NCI-H2171 treated with DMSO at 0.1 percent for 48 hours (cell line): ENCODE measurements around the gene DYRK1A.
"Not testable (repeated sequence)": the region's sequence is repeated elsewhere in the genome, so short reads cannot be mapped to it uniquely, and the experiment has no call there.

Experiments used
- DNase-seq: peaks from one replicate; lab custom pipeline; 2025; lab: John Stamatoyannopoulos, UW

DYRK1A gene

DNA sequence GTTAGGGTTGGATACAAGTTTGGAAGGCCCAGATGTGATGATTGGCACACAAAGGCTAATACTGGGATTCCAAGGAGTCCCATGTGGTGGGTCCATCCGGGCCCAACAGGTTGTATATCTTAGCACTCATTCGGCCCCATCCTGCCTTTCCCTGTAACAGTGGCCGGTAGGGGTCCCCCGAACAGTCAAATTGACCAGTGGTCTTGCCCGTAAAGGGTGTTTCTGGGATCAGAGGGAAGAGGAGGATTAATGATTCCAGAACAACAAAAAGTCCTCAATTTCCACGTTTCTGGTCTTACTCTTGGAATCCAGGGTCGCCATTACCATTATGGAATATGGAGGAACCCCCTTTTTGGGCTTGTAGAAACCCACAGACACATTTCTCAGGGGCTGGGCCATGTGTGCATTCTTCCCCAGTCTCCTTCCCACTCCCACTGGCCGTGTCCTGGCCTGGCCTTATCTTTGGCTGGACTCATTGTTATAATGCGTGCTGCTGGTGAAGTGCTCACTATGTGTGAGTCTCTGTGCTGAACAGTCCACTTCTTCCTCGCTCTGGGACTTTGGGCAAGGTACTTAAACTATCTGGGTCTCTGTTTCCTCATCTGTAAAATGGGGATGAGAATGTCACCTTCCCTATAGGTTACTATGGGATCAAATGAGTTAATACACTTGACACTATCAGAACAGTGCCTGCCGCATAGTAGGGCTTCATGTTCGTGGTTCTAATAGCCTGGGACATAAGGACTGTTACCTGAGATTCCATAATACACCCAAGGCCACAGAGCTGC is 161.8 kb downstream of the DYRK1A start:
- no peak for DNase-seq

DNA sequence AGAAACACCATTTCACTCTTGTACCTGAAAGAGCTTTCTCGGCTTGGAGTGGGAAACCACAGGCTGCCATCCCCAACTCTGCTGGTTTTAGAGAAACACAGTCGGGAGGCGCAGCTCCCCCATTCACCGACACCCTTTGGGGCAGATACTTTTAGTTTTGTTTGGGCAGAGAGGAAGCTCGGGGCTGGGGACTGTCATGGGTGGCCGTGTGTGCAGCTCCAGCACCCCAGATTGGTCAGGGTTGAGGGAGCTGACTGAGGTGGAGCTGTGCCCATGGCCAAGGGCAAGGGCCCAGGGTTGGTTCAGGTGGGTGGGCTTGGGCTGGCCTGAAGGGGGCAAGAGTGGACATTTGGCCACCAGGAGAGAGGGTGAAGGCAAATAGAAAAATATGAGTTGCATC is 163.1 kb downstream of the DYRK1A start:
- DNase-seq: no peak

DNA sequence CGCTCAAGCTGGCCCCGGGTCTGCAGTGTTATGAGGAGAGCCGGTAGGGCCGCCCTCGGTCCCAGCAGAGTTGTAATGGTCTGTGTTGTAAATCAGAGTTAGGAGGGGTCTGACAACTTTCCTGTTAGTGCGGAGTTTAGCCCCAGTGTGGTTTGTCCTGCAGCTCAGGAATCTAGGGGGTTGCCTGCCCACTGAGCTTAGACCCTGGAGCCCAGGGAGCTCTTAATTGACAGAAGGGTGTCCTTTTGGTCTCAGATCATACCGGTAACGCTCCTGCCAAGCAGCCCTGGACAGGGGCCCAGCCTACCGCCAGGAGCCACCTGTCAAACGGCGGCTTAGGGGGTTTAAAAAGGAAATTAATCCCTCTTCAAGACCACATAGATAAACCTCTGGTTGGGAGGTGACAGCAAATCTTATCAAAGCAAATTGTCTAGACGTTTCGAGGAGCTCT is 164.4 kb downstream of the DYRK1A start:
- DNase-seq: no peak

DNA sequence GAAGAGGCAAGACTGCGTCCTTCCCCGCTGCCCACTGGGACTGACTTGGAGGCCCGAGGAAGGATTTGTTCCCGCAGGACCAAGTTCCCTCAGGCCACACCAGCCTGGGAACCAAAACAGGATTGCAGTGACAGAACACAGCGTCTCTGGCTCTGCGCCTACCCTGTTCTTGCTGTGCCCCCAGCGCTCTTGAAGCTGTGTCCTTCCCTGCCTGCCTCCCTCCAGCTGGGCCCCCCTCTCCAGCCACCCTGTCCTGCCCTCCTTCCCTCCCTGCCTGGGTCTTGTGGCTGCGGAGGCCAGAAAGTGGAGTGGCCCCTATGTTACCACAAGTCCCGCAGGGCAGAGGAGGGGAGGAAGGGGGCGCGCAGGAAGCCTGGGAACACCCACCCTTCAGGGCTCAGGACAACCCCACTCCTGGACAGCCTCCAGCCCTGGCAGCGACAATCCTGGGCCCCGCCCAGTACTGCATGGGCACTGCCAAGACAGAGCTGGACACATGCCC is 164.9 kb downstream of the DYRK1A start:
- DNase-seq: no peak

- no peak for DNase-seq
Measured at GRCh38 chr21:37532868-37533780, 166.6 kb downstream of the DYRK1A start.

- no peak for DNase-seq
Measured at GRCh38 chr21:37534431-37534830, 167.9 kb downstream of the DYRK1A start.

DNA sequence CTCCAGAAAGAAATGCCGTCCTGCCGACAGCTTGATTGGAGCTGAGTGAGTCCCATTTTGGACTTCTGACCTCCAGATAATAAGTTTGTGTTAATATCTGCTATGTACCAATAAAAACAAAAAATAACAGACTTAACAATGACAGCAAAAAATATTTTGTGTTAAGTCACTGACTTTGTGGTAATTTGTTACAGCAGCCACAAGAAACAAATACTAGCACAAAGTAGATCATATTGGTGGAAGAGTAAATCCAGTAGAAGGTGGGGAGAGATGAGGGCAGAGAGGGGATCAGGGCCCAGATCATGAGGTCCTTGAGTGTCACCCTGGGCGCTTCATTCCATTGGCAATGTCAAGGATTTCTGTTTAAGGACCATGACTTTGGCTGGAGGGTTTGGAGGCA is 168.6 kb downstream of the DYRK1A start:
- no peak for DNase-seq

DNA sequence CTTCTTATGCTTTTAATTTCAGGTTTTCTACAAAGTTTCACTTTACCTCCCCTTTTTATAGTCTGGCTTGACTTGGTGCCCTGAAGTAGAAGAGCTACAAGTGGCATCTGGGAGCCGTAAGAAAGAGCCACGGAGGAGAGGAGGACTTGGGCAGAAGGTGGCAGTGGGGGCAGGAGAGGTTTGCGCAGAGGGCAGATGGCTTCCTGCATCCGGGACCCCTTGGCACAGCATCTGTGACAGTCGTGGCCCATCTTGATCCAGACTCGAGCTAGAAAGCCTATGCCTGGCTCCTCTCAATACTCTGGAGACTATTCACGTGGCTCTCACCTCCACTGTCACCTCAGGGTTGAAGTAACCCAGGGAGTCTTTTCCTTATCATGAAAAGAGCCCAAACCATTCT is 169.1 kb downstream of the DYRK1A start:
- no peak for DNase-seq

- no peak for DNase-seq
Measured at GRCh38 chr21:37536616-37537278, 170.2 kb downstream of the DYRK1A start.

- no peak for DNase-seq
Measured at GRCh38 chr21:37537391-37537996, 170.9 kb downstream of the DYRK1A start.

DNA sequence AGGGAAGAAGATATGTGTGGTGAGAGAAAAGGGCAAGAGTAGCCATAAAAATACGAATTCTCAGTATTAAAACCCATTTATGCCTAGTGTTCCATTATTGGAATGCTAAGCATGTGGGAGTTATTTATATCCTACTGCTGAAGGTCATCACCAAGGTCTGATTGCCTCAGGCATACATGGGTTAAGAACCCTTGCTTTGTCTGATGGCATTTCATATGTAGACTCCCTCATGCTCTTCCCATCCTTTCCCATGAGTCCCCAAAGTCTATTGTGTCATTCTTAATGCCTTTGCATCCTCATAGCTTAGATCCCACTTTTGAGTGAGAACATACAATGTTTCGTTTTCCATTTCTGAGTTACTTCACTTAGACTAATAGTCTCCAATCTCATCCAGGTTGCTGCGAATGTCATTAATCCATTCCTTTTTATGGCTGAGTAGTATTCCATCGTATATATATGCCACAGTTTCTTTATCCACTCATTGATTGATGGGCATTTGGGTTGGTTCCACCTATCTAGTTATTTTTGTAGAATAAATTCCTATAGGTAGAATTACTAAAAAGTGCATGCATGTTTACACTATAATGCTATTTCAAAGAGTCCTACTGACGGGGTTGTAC is 172.5 kb downstream of the DYRK1A start:
- no peak for DNase-seq

DNA sequence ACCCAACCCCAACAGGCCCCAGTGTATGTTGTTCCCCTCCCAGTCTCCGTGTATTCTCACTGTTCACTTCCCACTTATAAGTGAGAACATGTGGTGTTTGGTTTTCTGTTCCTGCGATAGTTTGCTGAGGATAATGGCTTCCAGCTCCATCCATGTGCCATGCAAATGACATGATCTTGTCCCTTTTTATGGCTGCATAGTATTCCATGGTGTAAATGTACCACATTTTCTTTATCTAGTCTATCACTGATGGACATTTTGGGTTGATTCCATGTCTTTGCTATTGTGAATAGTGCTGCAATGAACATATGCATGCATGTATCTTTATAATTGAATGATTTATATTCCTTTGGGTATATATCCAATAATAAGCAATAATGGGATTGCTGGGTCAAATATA is 174.6 kb downstream of the DYRK1A start:
- DNase-seq: not testable (repeated sequence)

- no peak for DNase-seq
Measured at GRCh38 chr21:37542512-37542911, 175.9 kb downstream of the DYRK1A start.

- DNase-seq: no peak
Measured at GRCh38 chr21:37546299-37546908, 179.8 kb downstream of the DYRK1A start.

GRCh38 chr21:37546949-37547614 is 180.5 kb downstream of the DYRK1A start:
- DNase-seq: no peak

DNA sequence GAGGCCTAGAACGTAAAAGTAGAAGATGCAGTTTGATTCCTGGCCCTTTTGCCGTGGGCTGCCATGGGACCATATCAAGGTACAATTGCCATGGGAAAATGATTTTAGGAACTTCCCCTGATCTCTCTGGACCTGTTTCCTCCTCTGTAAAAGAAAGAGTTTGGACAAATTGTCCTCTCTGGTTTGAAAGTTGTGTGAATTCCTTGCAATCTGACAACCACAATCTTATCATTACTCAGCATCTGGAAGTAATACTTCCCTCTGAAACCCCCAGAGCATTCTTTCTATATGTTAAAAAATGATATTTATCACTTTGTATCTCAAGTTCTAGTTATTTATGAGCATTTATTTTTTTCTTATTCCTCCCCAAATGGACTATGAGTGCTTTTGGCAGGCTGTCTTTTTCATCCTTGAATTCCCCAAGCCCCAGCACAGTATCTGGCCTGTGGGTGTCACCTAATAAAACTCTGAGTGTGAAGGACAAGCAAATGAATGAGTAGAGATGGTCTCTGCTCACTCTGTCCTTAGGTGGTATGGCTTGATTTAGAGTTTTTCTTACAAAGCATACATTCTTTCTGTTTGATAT is 181.1 kb downstream of the DYRK1A start:
- DNase-seq: no peak

DNA sequence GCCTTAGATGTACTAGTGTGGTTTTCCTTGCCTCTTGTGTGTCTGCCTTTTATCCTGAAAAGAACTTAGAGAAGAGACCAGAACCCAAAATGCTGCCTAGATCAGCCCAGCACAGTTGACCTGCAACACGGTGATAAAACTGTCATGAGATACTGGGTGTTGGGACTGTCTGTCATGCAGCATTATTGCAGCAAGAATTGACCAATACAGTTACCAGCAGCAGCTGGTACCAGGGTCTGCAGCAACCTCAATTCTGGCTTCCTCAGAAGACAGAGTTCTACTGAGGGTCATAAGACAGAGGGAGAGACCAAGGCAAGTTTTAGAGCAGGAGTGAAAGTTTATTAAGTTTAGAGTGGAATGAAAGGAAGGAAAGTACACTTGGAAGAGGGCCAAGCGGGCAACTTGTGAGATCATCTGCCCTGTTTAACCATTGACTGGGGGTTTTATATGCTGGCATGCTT is 182.0 kb downstream of the DYRK1A start:
- DNase-seq: no peak

- not testable (repeated sequence) for DNase-seq
Measured at GRCh38 chr21:37549730-37550129, 183.2 kb downstream of the DYRK1A start.

DNA sequence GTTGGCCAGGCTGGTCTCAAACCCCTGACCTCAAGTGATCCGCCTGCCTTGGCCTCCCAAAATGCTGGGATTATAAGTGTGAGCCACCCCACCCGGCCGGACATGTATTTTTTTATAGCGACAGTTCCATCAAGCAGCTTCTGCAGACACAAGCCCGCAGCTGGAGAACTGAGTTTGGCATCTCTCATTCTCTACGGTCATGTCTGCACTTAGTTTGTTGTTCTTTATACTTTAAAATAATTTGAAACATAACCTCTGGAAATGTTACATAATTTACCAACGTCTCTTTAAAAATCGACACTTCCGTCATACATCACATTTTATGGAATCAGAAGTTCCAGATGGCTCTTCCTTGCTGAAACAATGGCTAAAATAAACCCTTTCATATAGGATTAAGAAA is 183.6 kb downstream of the DYRK1A start:
- DNase-seq: no peak
